ENCODE results near the gene TMEM86A.
"Not testable (repeated sequence)": the region's sequence is repeated elsewhere in the genome, so short reads cannot be mapped to it uniquely, and the experiment has no call there.

DNA sequence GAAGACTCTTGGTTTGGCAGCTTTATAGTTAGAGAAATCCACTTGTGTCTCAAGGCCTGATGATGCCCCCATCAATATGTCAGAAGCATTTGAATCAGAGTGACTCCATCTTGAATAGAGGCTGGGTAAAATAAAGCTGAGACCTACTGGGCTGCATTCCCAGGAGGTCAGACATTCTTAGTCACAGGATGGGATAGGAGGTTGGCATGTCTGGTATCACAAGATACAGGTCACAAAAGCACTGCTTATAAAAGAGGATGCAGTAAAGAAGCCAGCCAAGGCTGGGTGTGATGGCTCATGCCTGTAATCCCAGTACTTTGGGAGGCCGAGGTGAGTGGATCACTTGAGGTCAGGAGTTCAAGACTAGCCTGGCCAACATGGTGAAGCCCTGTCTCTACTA, 16.6 kb upstream of the TMEM86A start:
- TF ChIP-seq ZNF775 (CRISPR knock-in tag; IDR thresholded peaks at IDR 0.05; ENCODE audit: borderline replicate concordance); FOXK2 (IDR thresholded peaks at IDR 0.05); MXI1 (IDR thresholded peaks at IDR 0.05; ENCODE audit: borderline replicate concordance, low read depth, low read length); ZNF34 (CRISPR knock-in tag; IDR thresholded peaks at IDR 0.05; ENCODE audit: borderline replicate concordance); MED1 (CRISPR knock-in tag; IDR thresholded peaks at IDR 0.05); ZNF781 (CRISPR knock-in tag; IDR thresholded peaks at IDR 0.05; ENCODE audit: borderline replicate concordance, not compliant biosample characterization): not testable (repeated sequence)
- TF ChIP-seq, protein P1, sequence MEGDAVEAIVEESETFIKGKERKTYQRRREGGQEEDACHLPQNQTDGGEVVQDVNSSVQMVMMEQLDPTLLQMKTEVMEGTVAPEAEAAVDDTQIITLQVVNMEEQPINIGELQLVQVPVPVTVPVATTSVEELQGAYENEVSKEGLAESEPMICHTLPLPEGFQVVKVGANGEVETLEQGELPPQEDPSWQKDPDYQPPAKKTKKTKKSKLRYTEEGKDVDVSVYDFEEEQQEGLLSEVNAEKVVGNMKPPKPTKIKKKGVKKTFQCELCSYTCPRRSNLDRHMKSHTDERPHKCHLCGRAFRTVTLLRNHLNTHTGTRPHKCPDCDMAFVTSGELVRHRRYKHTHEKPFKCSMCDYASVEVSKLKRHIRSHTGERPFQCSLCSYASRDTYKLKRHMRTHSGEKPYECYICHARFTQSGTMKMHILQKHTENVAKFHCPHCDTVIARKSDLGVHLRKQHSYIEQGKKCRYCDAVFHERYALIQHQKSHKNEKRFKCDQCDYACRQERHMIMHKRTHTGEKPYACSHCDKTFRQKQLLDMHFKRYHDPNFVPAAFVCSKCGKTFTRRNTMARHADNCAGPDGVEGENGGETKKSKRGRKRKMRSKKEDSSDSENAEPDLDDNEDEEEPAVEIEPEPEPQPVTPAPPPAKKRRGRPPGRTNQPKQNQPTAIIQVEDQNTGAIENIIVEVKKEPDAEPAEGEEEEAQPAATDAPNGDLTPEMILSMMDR (CRISPR knock-in tag; IDR thresholded peaks at IDR 0.05) = not testable (repeated sequence)
- TF ChIP-seq, protein P2, sequence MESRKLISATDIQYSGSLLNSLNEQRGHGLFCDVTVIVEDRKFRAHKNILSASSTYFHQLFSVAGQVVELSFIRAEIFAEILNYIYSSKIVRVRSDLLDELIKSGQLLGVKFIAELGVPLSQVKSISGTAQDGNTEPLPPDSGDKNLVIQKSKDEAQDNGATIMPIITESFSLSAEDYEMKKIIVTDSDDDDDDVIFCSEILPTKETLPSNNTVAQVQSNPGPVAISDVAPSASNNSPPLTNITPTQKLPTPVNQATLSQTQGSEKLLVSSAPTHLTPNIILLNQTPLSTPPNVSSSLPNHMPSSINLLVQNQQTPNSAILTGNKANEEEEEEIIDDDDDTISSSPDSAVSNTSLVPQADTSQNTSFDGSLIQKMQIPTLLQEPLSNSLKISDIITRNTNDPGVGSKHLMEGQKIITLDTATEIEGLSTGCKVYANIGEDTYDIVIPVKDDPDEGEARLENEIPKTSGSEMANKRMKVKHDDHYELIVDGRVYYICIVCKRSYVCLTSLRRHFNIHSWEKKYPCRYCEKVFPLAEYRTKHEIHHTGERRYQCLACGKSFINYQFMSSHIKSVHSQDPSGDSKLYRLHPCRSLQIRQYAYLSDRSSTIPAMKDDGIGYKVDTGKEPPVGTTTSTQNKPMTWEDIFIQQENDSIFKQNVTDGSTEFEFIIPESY (CRISPR knock-in tag; IDR thresholded peaks at IDR 0.05) = not testable (repeated sequence)
